ENCODE data around the gene RYR1.

DNA sequence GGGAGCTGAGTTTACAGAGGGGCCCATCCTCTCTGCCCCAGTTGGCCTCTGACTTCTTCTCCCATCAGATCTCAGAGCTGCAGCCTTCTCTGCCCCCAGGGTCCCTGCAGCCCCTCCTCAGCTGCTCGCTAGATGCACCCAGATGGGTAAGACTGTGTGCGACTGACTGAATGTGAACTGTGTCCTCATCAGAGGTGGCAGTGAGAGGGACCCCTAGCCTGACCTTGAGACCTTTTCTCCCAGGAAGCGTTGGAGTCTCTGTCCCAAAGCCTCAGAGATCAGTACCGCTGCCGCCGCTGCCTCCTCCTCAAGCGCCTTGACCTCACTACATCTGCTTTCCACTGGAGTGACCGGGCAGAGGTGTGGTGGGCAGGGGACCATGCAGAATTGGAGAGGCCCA, 28.2 kb upstream of the RYR1 start:
- TF ChIP-seq, protein P1, sequence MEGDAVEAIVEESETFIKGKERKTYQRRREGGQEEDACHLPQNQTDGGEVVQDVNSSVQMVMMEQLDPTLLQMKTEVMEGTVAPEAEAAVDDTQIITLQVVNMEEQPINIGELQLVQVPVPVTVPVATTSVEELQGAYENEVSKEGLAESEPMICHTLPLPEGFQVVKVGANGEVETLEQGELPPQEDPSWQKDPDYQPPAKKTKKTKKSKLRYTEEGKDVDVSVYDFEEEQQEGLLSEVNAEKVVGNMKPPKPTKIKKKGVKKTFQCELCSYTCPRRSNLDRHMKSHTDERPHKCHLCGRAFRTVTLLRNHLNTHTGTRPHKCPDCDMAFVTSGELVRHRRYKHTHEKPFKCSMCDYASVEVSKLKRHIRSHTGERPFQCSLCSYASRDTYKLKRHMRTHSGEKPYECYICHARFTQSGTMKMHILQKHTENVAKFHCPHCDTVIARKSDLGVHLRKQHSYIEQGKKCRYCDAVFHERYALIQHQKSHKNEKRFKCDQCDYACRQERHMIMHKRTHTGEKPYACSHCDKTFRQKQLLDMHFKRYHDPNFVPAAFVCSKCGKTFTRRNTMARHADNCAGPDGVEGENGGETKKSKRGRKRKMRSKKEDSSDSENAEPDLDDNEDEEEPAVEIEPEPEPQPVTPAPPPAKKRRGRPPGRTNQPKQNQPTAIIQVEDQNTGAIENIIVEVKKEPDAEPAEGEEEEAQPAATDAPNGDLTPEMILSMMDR (IDR thresholded peaks at IDR 0.05), result no peak
- TF ChIP-seq POLR2A (IDR thresholded peaks at IDR 0.05), result no peak

Measured in body of pancreas (tissue), 4 donors.